A673 (cell line): ENCODE measurements around the gene SYVN1. TPM values are rescaled to one million over a fixed set of nuclear protein-coding genes. Genes with fewer than 3 reads are reported as not detected.

Experiments used
- BruUV-seq: library from RNA; stranded (reverse); fragments of 400-500 nt; replicated peaks from 2 replicates; lab custom pipeline; 2021; lab: Mats Ljungman, UMichigan
- CTCF ChIA-PET: fragments of 300-600 bp; sonication (Branson Sonifier 250); formaldehyde crosslinking; loops from one replicate; lab custom pipeline; 2022; ENCODE audit warnings: antibody characterized with exemption; lab: Charles Lee
- POLR2A ChIA-PET: fragments of 300-600 bp; sonication (Branson Sonifier 250); formaldehyde crosslinking; loops from one replicate; lab custom pipeline; 2022; ENCODE audit warnings: antibody characterized with exemption; ENCODE audit not compliant: low non-redundant PET; lab: Charles Lee
- DNase-seq: peaks from one replicate; pipeline ENCODE4 v3.0.0-alpha.2; 2015; ENCODE audit warnings: low spot score
- H3K27ac ChIP-seq: fragments of 200-600 bp; sonication (generic); 2 replicates; pipeline ENCODE4 v1.5.1; 2016; ENCODE audit warnings: mixed run types, low read depth, mild to moderate bottlenecking, mixed read lengths, antibody characterized with exemption, low read length; ENCODE audit not compliant: poor library complexity, severe bottlenecking
- H3K27me3 ChIP-seq: fragments of 200-600 bp; sonication (generic); replicated peaks from 2 replicates; pipeline ENCODE4 v1.6.1; 2017; ENCODE audit warnings: mixed run types, low read depth, mild to moderate bottlenecking, mixed read lengths, antibody characterized with exemption, low read length; ENCODE audit not compliant: insufficient read depth, poor library complexity
- H3K36me3 ChIP-seq: fragments of 200-600 bp; sonication (generic); 2 replicates; pipeline ENCODE4 v1.6.1; 2016; ENCODE audit warnings: mixed run types, mild to moderate bottlenecking, mixed read lengths, antibody characterized with exemption, low read length; ENCODE audit not compliant: insufficient read depth, poor library complexity, severe bottlenecking
- H3K4me1 ChIP-seq: fragments of 200-600 bp; sonication (generic); 2 replicates; pipeline ENCODE4 v1.6.1; 2017; ENCODE audit warnings: mixed run types, mild to moderate bottlenecking, mixed read lengths, antibody characterized with exemption, low read length; ENCODE audit not compliant: insufficient read depth, poor library complexity, severe bottlenecking
- H3K4me3 ChIP-seq: fragments of 200-600 bp; sonication (generic); 2 replicates; pipeline ENCODE4 v1.5.1; 2016; ENCODE audit warnings: low read depth, mixed run types, mild to moderate bottlenecking, mixed read lengths, low read length; ENCODE audit not compliant: poor library complexity, severe bottlenecking
- H3K9me3 ChIP-seq: fragments of 200-600 bp; sonication (generic); 2 replicates; pipeline ENCODE4 v1.6.1; 2016; ENCODE audit warnings: mixed run types, low read depth, mild to moderate bottlenecking, mixed read lengths, antibody characterized with exemption, low read length; ENCODE audit not compliant: poor library complexity, severe bottlenecking
- EZH2 ChIP-seq: fragments of 200-600 bp; sonication (generic); IDR thresholded peaks from 2 replicates; pipeline ENCODE4 v1.6.1; 2017; ENCODE audit warnings: borderline replicate concordance, low read depth, mild to moderate bottlenecking, mixed read lengths, antibody characterized with exemption, low read length; ENCODE audit not compliant: poor library complexity, severe bottlenecking
- intact Hi-C: fragments of 100-400 bp; cut with micrococcal nuclease; formaldehyde crosslinking; loops from one replicate; pipeline ENCODE4 v1.10.0; 2022; ENCODE audit not compliant: unreplicated experiment
- total RNA-seq: library from RNA; stranded (reverse); gene quantifications from 2 replicates; pipeline ENCODE4 v1.2.3, GENCODE V29; 2021
- TF ChIP-seq, protein P1 (sequence below): fragments of 300-800, 200-600 bp; sonication (generic); conservative IDR thresholded peaks from 2 replicates; pipeline ENCODE4 v1.5.1; 2017; ENCODE audit warnings: low read depth, mild to moderate bottlenecking, antibody characterized with exemption, low read length, moderate library complexity, mixed read lengths

Gene SYVN1
- total RNA-seq, 1 experiment from 2014 or later: 48.5 TPM

- intact Hi-C loops: no loop called here
- DNase-seq: no peak
- TF ChIP-seq, protein P1, sequence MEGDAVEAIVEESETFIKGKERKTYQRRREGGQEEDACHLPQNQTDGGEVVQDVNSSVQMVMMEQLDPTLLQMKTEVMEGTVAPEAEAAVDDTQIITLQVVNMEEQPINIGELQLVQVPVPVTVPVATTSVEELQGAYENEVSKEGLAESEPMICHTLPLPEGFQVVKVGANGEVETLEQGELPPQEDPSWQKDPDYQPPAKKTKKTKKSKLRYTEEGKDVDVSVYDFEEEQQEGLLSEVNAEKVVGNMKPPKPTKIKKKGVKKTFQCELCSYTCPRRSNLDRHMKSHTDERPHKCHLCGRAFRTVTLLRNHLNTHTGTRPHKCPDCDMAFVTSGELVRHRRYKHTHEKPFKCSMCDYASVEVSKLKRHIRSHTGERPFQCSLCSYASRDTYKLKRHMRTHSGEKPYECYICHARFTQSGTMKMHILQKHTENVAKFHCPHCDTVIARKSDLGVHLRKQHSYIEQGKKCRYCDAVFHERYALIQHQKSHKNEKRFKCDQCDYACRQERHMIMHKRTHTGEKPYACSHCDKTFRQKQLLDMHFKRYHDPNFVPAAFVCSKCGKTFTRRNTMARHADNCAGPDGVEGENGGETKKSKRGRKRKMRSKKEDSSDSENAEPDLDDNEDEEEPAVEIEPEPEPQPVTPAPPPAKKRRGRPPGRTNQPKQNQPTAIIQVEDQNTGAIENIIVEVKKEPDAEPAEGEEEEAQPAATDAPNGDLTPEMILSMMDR: no peak
- TF ChIP-seq EZH2: no peak
- Histone ChIP-seq H3K36me3 (peaks cover 29% of the 10 kb centered on the region), H3K27me3 (no peaks in the 10 kb centered on the region), H3K9me3 (no peaks in the 10 kb centered on the region), H3K4me1 (peaks cover 12% of the 10 kb centered on the region), H3K27ac (no peak overlapping the region), H3K4me3 (no peak overlapping the region)
- no TSS peak for BruUV-seq
- POLR2A ChIA-PET: no interaction called here
- CTCF ChIA-PET: interaction anchor here (0.7 to 1.1 kb wide), 2 partner anchors 26 to 28 kb away, joined by 3 read pairs; partner anchors contain the start of gene TM7SF2
Observed at GRCh38 chr11:65085446-65085845, 48.9 kb downstream of the SYVN1 start.

GRCh38 chr11:65084598-65085375, 49.5 kb downstream of the SYVN1 start:
- TF ChIP-seq, protein P1: no peak
- no peak for TF ChIP-seq EZH2
- intact Hi-C loops: no loop called here
- POLR2A ChIA-PET: no interaction called here
- Histone ChIP-seq H3K36me3 (peaks cover 35% of the 10 kb centered on the region), H3K27ac (peak overlapping the region; percentile 90), H3K9me3 (no peaks in the 10 kb centered on the region), H3K4me3 (peak overlapping the region; percentile 76), H3K4me1 (peaks cover 12% of the 10 kb centered on the region), H3K27me3 (no peaks in the 10 kb centered on the region)
- no peak for DNase-seq
- BruUV-seq: TSS peak; percentile 71
- CTCF ChIA-PET: interaction anchor here (0.7 to 1.1 kb wide), 2 partner anchors 27 to 29 kb away, joined by 3 read pairs; partner anchors contain the start of gene TM7SF2

- H3K9me3 ChIP-seq: no peaks in the 10 kb centered on the region
- peak; percentile 99 for DNase-seq
- POLR2A ChIA-PET: interaction anchor here (0.5 to 0.6 kb wide), 2 partner anchors 51 to 1472 kb away, joined by 3 read pairs; no protein-coding TSS in a partner anchor
- no peak for TF ChIP-seq EZH2
- TF ChIP-seq, protein P1: no peak
- peaks cover 41% of the 10 kb centered on the region for H3K36me3 ChIP-seq
- BruUV-seq: no TSS peak
- H3K4me1 ChIP-seq: peaks cover 12% of the 10 kb centered on the region
- intact Hi-C loops: no loop called here
- peak within 1 kb of the TSS; percentile 90 for H3K27ac ChIP-seq
- CTCF ChIA-PET: no interaction called here
- H3K27me3 ChIP-seq: no peaks in the 10 kb centered on the region
- H3K4me3 ChIP-seq: peak within 1 kb of the TSS; percentile 76
Observed at GRCh38 chr11:65083834-65084597, 50.3 kb downstream of the SYVN1 start, which contains the start of the genes CDCA5 and ZFPL1. CDCA5 (minus strand) TSS chr11:65084040; CDS start chr11:65083978, 62 bp downstream. ZFPL1 (plus strand) TSS chr11:65084222; CDS start chr11:65084699, 477 bp downstream.
